Measurements from ENCODE around the gene MINDY1. TPM values are rescaled to one million over a fixed set of nuclear protein-coding genes. Genes with fewer than 3 reads are reported as not detected.

Gene MINDY1
- total RNA-seq, 1 experiment from 2014 or later: 11.6 TPM

GRCh38 chr1:150999051-150999674, 7.5 kb downstream of the MINDY1 start:
- Histone ChIP-seq H3K4me3 (ENCODE audit: low read depth, low read length, poor library complexity, severe bottlenecking) (no peak overlapping the region), H3K27me3 (replicated peaks; ENCODE audit: insufficient read depth, low read depth, low read length, poor library complexity) (no peaks in the 10 kb centered on the region), H3K4me1 (ENCODE audit: insufficient read depth, low read length, poor library complexity, severe bottlenecking) (no peaks in the 10 kb centered on the region), H3K36me3 (ENCODE audit: insufficient read depth, low read length, poor library complexity, severe bottlenecking) (peaks cover 2% of the 10 kb centered on the region), H3K27ac (ENCODE audit: low read depth, low read length, poor library complexity, severe bottlenecking) (no peak overlapping the region), H3K9me3 (ENCODE audit: low read depth, low read length, poor library complexity, severe bottlenecking) (no peaks in the 10 kb centered on the region)
- no peak for DNase-seq (ENCODE audit: low spot score)
- intact Hi-C loops (cut with micrococcal nuclease; ENCODE audit: unreplicated experiment): loop anchor here (5.0 to 10.0 kb wide), 2 partner anchors 524 to 742 kb away; partner anchors contain the start of gene CA14
- TF ChIP-seq CTCF (conservative IDR thresholded peaks at IDR 0.05; ENCODE audit: low read depth, low read length): no peak
- TF ChIP-seq EZH2 (IDR thresholded peaks at IDR 0.05; ENCODE audit: borderline replicate concordance, low read depth, low read length, poor library complexity, severe bottlenecking): no peak
- CTCF ChIA-PET: no interaction called here
- POLR2A ChIA-PET (ENCODE audit: low non-redundant PET): no interaction called here
- BruUV-seq (replicated peaks): no TSS peak

- H3K4me1 ChIP-seq (ENCODE audit: insufficient read depth, low read length, poor library complexity, severe bottlenecking): no peaks in the 10 kb centered on the region
- BruUV-seq (replicated peaks): no TSS peak
- TF ChIP-seq EZH2 (IDR thresholded peaks at IDR 0.05; ENCODE audit: borderline replicate concordance, low read depth, low read length, poor library complexity, severe bottlenecking) (no peak), CTCF (conservative IDR thresholded peaks at IDR 0.05; ENCODE audit: low read depth, low read length) (no peak)
- POLR2A ChIA-PET (ENCODE audit: low non-redundant PET): no interaction called here
- no peak overlapping the region for H3K4me3 ChIP-seq (ENCODE audit: low read depth, low read length, poor library complexity, severe bottlenecking)
- no peaks in the 10 kb centered on the region for H3K9me3 ChIP-seq (ENCODE audit: low read depth, low read length, poor library complexity, severe bottlenecking)
- no peak for DNase-seq (ENCODE audit: low spot score)
- no peak overlapping the region for H3K27ac ChIP-seq (ENCODE audit: low read depth, low read length, poor library complexity, severe bottlenecking)
- CTCF ChIA-PET: interaction anchor here (3.3 kb wide), 1 partner anchor 8 kb away, joined by 26 read pairs; the partner anchor contains the start of gene MINDY1
- H3K27me3 ChIP-seq (replicated peaks; ENCODE audit: insufficient read depth, low read depth, low read length, poor library complexity): no peaks in the 10 kb centered on the region
- H3K36me3 ChIP-seq (ENCODE audit: insufficient read depth, low read length, poor library complexity, severe bottlenecking): peaks cover 2% of the 10 kb centered on the region
- intact Hi-C loops (cut with micrococcal nuclease; ENCODE audit: unreplicated experiment): loop anchor here (5.0 to 10.0 kb wide), 2 partner anchors 523 to 741 kb away; partner anchors contain the start of gene CA14
Measured at GRCh38 chr1:150997949-150998348, 8.8 kb downstream of the MINDY1 start.

- Histone ChIP-seq H3K4me3 (ENCODE audit: low read depth, low read length, poor library complexity, severe bottlenecking) (no peak overlapping the region), H3K27me3 (replicated peaks; ENCODE audit: insufficient read depth, low read depth, low read length, poor library complexity) (no peaks in the 10 kb centered on the region), H3K27ac (ENCODE audit: low read depth, low read length, poor library complexity, severe bottlenecking) (no peak overlapping the region), H3K36me3 (ENCODE audit: insufficient read depth, low read length, poor library complexity, severe bottlenecking) (peaks cover 2% of the 10 kb centered on the region), H3K4me1 (ENCODE audit: insufficient read depth, low read length, poor library complexity, severe bottlenecking) (no peaks in the 10 kb centered on the region), H3K9me3 (ENCODE audit: low read depth, low read length, poor library complexity, severe bottlenecking) (no peaks in the 10 kb centered on the region)
- no peak for DNase-seq (ENCODE audit: low spot score)
- intact Hi-C loops (cut with micrococcal nuclease; ENCODE audit: unreplicated experiment): loop anchor here (5.0 to 10.0 kb wide), 2 partner anchors 522 to 740 kb away; partner anchors contain the start of gene CA14
- CTCF ChIA-PET: interaction anchor here (3.3 kb wide), 1 partner anchor 9 kb away, joined by 26 read pairs; the partner anchor contains the start of gene MINDY1
- TF ChIP-seq CTCF (conservative IDR thresholded peaks at IDR 0.05; ENCODE audit: low read depth, low read length) (no peak), EZH2 (IDR thresholded peaks at IDR 0.05; ENCODE audit: borderline replicate concordance, low read depth, low read length, poor library complexity, severe bottlenecking) (no peak)
- POLR2A ChIA-PET (ENCODE audit: low non-redundant PET): no interaction called here
- BruUV-seq (replicated peaks): no TSS peak
Measured at GRCh38 chr1:150997126-150997872, 9.4 kb downstream of the MINDY1 start.

All from A673 (cell line).